HG02884 (cell line): ENCODE data around the gene GPR161.

Source experiments
- ATAC-seq: cut with Tn5 transposase; IDR thresholded peaks from one replicate; pipeline ENCODE4 v1.9.1; 2021; ENCODE audit warnings: mild to moderate bottlenecking, moderate library complexity; ENCODE audit not compliant: unreplicated experiment

GPR161 gene

GRCh38 chr1:168150283-168150682, 13.6 kb upstream of the GPR161 start:
- no peak for ATAC-seq

GRCh38 chr1:168148916-168149315, 12.2 kb upstream of the GPR161 start:
- ATAC-seq = peak; percentile 45

- ATAC-seq = no peak
Measured at GRCh38 chr1:168146626-168147025, 9.9 kb upstream of the GPR161 start.

- no peak for ATAC-seq
Measured at GRCh38 chr1:168146160-168146539, 9.4 kb upstream of the GPR161 start.

- ATAC-seq = peak; percentile 91
Measured at GRCh38 chr1:168145184-168146159, 8.7 kb upstream of the GPR161 start.

GRCh38 chr1:168141871-168142385, 5.2 kb upstream of the GPR161 start:
- ATAC-seq = no peak

GRCh38 chr1:168139070-168139469, 2.3 kb upstream of the GPR161 start:
- no peak for ATAC-seq

- no peak for ATAC-seq
Measured at GRCh38 chr1:168138134-168138533, 1.4 kb upstream of the GPR161 start.

- no peak for ATAC-seq
Measured at GRCh38 chr1:168137515-168137821, 738 bp upstream of the GPR161 start.

GRCh38 chr1:168135921-168136708, 615 bp downstream of the GPR161 start:
- ATAC-seq = no peak

- ATAC-seq = no peak
Measured at GRCh38 chr1:168135116-168135920, 1.4 kb downstream of the GPR161 start.

- ATAC-seq = no peak
Measured at GRCh38 chr1:168134642-168135041, 2.1 kb downstream of the GPR161 start.

- ATAC-seq = no peak
Measured at GRCh38 chr1:168134132-168134531, 2.6 kb downstream of the GPR161 start.

GRCh38 chr1:168129933-168130332, 6.8 kb downstream of the GPR161 start:
- ATAC-seq = no peak

- no peak for ATAC-seq
Measured at GRCh38 chr1:168127503-168127902, 9.2 kb downstream of the GPR161 start.

- no peak for ATAC-seq
Measured at GRCh38 chr1:168125051-168125450, 11.7 kb downstream of the GPR161 start.

- no peak for ATAC-seq
Measured at GRCh38 chr1:168121401-168122011, 15.2 kb downstream of the GPR161 start.

GRCh38 chr1:168119750-168120149, 17.0 kb downstream of the GPR161 start:
- ATAC-seq = no peak

- ATAC-seq = no peak
Measured at GRCh38 chr1:168116327-168116799, 20.4 kb downstream of the GPR161 start.

- ATAC-seq = no peak
Measured at GRCh38 chr1:168114845-168115244, 21.9 kb downstream of the GPR161 start.
